ENCODE measurements around the gene PPP1R27. TPM values are rescaled to one million over a fixed set of nuclear protein-coding genes. Genes with fewer than 3 reads are reported as not detected.

PPP1R27 gene
- total RNA-seq, 1 experiment from 2014 or later = not detected

GRCh38 chr17:81837641-81838040 lies 2.8 kb upstream of the PPP1R27 start:
- H3K27ac Mint-ChIP-seq (ENCODE audit: low read depth, unreplicated experiment) = no peak overlapping the region
- ChIA-PET CTCF (interaction anchor here (0.6 kb wide), 1 partner anchor 108 kb away, joined by 3 read pairs; no protein-coding TSS in a partner anchor), POLR2A (no interaction called here)
- H3K4me3 Mint-ChIP-seq (ENCODE audit: unreplicated experiment) = no peak overlapping the region
- no peaks in the 10 kb centered on the region for H3K9me3 Mint-ChIP-seq (ENCODE audit: unreplicated experiment)
- intact Hi-C loops (cut with micrococcal nuclease) = no loop called here
- peaks cover 13% of the 10 kb centered on the region for H3K36me3 Mint-ChIP-seq (ENCODE audit: insufficient read depth, unreplicated experiment)
- no peaks in the 10 kb centered on the region for H3K27me3 Mint-ChIP-seq (ENCODE audit: insufficient read depth, unreplicated experiment)
- no peaks in the 10 kb centered on the region for H3K4me1 Mint-ChIP-seq (ENCODE audit: insufficient read depth, unreplicated experiment)
- TF ChIP-seq CTCF (IDR thresholded peaks at IDR 0.05; ENCODE audit: unreplicated experiment) = no peak
- no TSS peak for BruUV-seq (replicated peaks)
- no peak for DNase-seq (ENCODE audit: unreplicated experiment)

- peak overlapping the region; percentile 80 for H3K27ac Mint-ChIP-seq (ENCODE audit: low read depth, unreplicated experiment)
- intact Hi-C loops (cut with micrococcal nuclease) = no loop called here
- H3K4me1 Mint-ChIP-seq (ENCODE audit: insufficient read depth, unreplicated experiment) = peaks cover 9% of the 10 kb centered on the region
- TF ChIP-seq CTCF (IDR thresholded peaks at IDR 0.05; ENCODE audit: unreplicated experiment) = no peak
- ChIA-PET POLR2A (interaction anchor here (0.8 to 2.3 kb wide), 17 partner anchors 9 to 437 kb away, joined by 3 to 16 read pairs (median 6); partner anchors contain the start of genes ANAPC11, ARL16, CCDC137 and FASN), CTCF (interaction anchor here (1.0 kb wide), 1 partner anchor 9 kb away, joined by 4 read pairs; no protein-coding TSS in a partner anchor)
- H3K4me3 Mint-ChIP-seq (ENCODE audit: unreplicated experiment) = peak overlapping the region; percentile 79
- no peaks in the 10 kb centered on the region for H3K27me3 Mint-ChIP-seq (ENCODE audit: insufficient read depth, unreplicated experiment)
- no peak for DNase-seq (ENCODE audit: unreplicated experiment)
- peaks cover 5% of the 10 kb centered on the region for H3K36me3 Mint-ChIP-seq (ENCODE audit: insufficient read depth, unreplicated experiment)
- no peaks in the 10 kb centered on the region for H3K9me3 Mint-ChIP-seq (ENCODE audit: unreplicated experiment)
- BruUV-seq (replicated peaks) = no TSS peak
Measured at GRCh38 chr17:81833921-81834830, 674 bp downstream of the PPP1R27 start.

GRCh38 chr17:81833160-81833920 lies 1.5 kb downstream of the PPP1R27 start, which contains the start of gene MCRIP1:
TSS of gene MCRIP1 (minus strand) at chr17:81833291. CDS start at chr17:81824506, 8,785 bp downstream.
- no peaks in the 10 kb centered on the region for H3K9me3 Mint-ChIP-seq (ENCODE audit: unreplicated experiment)
- ChIA-PET CTCF (interaction anchor here (1.0 kb wide), 1 partner anchor 8 kb away, joined by 4 read pairs; no protein-coding TSS in a partner anchor), POLR2A (interaction anchor here (0.7 to 2.3 kb wide), 27 partner anchors 8 to 436 kb away, joined by 3 to 16 read pairs (median 4); partner anchors contain the start of genes ANAPC11, ARL16, CCDC137 and FASN)
- peak within 1 kb of the TSS; percentile 79 for H3K4me3 Mint-ChIP-seq (ENCODE audit: unreplicated experiment)
- TSS peak; percentile 84 for BruUV-seq (replicated peaks)
- H3K36me3 Mint-ChIP-seq (ENCODE audit: insufficient read depth, unreplicated experiment) = peaks cover 5% of the 10 kb centered on the region
- intact Hi-C loops (cut with micrococcal nuclease) = no loop called here
- H3K4me1 Mint-ChIP-seq (ENCODE audit: insufficient read depth, unreplicated experiment) = peaks cover 9% of the 10 kb centered on the region
- peak; percentile 91 for DNase-seq (ENCODE audit: unreplicated experiment)
- H3K27me3 Mint-ChIP-seq (ENCODE audit: insufficient read depth, unreplicated experiment) = no peaks in the 10 kb centered on the region
- peak within 1 kb of the TSS; percentile 80 for H3K27ac Mint-ChIP-seq (ENCODE audit: low read depth, unreplicated experiment)
- TF ChIP-seq CTCF (IDR thresholded peaks at IDR 0.05; ENCODE audit: unreplicated experiment) = no peak
